ENCODE measurements around the gene GADD45G. TPM values are rescaled to one million over a fixed set of nuclear protein-coding genes. Genes with fewer than 3 reads are reported as not detected.

The GADD45G gene
- total and polyA plus RNA-seq, 7 donors, result 5.7 to 37.8 (median 19.7) TPM

DNA sequence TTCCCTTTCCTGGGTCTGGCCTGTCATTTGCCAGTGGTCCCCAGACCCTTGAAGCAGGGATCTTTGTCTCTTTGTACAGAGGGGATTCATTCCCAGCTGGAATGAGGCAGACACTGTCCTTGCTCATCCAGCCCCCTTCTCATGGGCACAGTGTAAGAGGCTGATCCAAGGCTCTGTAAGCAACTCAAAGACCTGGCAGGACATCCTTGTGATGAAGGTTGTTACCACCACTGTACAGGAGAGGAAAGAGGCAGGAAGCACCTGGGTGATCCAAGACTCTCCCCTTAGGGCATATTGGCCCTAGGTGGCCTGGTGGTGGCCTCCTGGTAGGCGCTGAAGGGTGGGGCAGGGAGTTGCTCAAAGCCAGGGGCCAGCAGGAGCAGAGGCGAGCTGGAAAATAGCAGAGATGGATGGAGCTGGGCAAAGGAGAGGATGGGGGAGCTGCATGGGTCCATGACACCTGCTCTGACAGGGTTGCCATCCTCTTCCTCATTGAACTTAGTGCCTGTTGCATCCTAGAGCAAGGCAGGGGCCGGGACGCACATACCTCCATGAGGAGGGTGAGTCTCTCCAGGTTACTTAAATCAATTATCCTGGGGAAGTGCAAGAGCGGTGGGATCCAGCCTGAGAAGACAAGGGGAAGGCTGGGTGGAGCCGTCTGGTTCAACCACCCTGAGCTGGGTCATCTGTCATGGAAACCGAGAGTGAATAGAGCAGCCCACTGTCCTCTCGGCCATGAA, 9.8 kb upstream of the GADD45G start:
- intact Hi-C loops (cut with DNase I), result no loop called here
- no peaks in the 10 kb centered on the region for H3K27me3 ChIP-seq
- TF ChIP-seq, protein P1, sequence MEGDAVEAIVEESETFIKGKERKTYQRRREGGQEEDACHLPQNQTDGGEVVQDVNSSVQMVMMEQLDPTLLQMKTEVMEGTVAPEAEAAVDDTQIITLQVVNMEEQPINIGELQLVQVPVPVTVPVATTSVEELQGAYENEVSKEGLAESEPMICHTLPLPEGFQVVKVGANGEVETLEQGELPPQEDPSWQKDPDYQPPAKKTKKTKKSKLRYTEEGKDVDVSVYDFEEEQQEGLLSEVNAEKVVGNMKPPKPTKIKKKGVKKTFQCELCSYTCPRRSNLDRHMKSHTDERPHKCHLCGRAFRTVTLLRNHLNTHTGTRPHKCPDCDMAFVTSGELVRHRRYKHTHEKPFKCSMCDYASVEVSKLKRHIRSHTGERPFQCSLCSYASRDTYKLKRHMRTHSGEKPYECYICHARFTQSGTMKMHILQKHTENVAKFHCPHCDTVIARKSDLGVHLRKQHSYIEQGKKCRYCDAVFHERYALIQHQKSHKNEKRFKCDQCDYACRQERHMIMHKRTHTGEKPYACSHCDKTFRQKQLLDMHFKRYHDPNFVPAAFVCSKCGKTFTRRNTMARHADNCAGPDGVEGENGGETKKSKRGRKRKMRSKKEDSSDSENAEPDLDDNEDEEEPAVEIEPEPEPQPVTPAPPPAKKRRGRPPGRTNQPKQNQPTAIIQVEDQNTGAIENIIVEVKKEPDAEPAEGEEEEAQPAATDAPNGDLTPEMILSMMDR (IDR thresholded peaks at IDR 0.05), result no peak
- no peak for TF ChIP-seq POLR2AphosphoS5 (IDR thresholded peaks at IDR 0.05)
- no peak for TF ChIP-seq POLR2A (IDR thresholded peaks at IDR 0.05)
- TF ChIP-seq EP300 (IDR thresholded peaks at IDR 0.05), result no peak
- no peak for DNase-seq
- H3K27ac ChIP-seq, result no peak overlapping the region
- H3K36me3 ChIP-seq, result no peaks in the 10 kb centered on the region
- H3K4me3 ChIP-seq, result no peak overlapping the region
- WGBS, 2 donors, result 90 to 93% methylated on average over 8 of the region's 8 CpGs
- no peaks in the 10 kb centered on the region for H3K4me1 ChIP-seq
- H3K9me3 ChIP-seq, result no peaks in the 10 kb centered on the region

DNA sequence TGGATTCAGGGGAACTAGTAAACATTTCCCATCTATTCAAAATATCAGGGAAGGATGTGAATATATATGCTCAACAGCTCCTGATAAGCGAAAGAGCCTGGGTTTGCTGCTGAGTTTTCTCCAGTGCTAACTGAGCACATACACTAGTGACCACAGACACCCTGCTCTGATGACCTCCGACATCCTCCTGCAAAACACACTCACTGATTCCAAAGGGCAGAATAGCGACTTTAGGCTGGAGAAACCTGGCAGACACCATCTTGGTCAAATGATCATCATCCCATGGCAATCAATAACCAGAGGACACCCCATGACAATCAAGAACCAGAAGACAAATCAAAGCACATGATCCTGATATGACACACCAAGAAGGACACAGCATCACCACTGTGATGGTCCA, 9.2 kb upstream of the GADD45G start:
- intact Hi-C loops (cut with DNase I), result no loop called here
- Histone ChIP-seq H3K27ac (no peak overlapping the region), H3K36me3 (no peaks in the 10 kb centered on the region), H3K4me3 (no peak overlapping the region), H3K4me1 (no peaks in the 10 kb centered on the region), H3K27me3 (no peaks in the 10 kb centered on the region), H3K9me3 (no peaks in the 10 kb centered on the region)
- DNase-seq, result no peak
- 86 to 91% methylated on average over 3 of the region's 3 CpGs for WGBS, 2 donors
- TF ChIP-seq POLR2AphosphoS5 (IDR thresholded peaks at IDR 0.05) (no peak), EP300 (IDR thresholded peaks at IDR 0.05) (no peak), POLR2A (IDR thresholded peaks at IDR 0.05) (no peak)
- TF ChIP-seq, protein P1 (IDR thresholded peaks at IDR 0.05), result no peak

DNA sequence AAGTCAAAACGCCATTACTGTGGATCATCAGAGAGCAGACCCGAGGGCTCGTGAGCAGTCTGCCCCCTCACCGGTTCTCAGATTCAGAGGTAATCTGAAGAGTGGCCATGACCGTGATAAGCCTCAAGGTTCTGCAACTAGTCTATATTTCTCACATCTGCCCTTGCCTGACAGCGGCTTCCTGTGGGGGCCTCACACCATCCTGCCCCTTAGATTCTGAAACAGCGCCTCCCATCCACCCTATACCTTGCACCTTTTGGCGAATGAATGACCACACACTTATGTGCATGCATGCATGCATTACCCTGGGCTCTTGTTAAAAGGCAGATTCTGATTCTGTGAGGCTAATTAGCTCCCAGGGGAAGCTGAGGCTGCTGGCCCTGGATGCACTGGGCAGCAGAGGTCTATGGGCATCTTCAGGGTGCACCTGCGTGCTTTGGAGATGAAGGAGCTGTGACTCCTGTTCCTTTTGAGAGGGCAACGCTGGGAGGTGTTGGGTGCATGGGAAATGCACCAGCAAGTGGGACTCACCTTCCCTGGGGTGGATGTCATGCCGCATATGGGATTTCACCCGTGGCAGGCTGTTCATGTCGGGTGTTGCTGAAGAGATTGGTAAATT, 7.8 kb upstream of the GADD45G start:
- no peaks in the 10 kb centered on the region for H3K27me3 ChIP-seq
- TF ChIP-seq POLR2A (IDR thresholded peaks at IDR 0.05) (no peak), POLR2AphosphoS5 (IDR thresholded peaks at IDR 0.05) (no peak), EP300 (IDR thresholded peaks at IDR 0.05) (no peak)
- TF ChIP-seq, protein P1 (IDR thresholded peaks at IDR 0.05), result no peak
- no peaks in the 10 kb centered on the region for H3K36me3 ChIP-seq
- no peak for DNase-seq
- no peaks in the 10 kb centered on the region for H3K9me3 ChIP-seq
- H3K4me1 ChIP-seq, result no peaks in the 10 kb centered on the region
- no peak overlapping the region for H3K27ac ChIP-seq
- intact Hi-C loops (cut with DNase I), result no loop called here
- H3K4me3 ChIP-seq, result no peak overlapping the region
- 82 to 91% methylated on average over 13 of the region's 13 CpGs for WGBS, 2 donors

DNA sequence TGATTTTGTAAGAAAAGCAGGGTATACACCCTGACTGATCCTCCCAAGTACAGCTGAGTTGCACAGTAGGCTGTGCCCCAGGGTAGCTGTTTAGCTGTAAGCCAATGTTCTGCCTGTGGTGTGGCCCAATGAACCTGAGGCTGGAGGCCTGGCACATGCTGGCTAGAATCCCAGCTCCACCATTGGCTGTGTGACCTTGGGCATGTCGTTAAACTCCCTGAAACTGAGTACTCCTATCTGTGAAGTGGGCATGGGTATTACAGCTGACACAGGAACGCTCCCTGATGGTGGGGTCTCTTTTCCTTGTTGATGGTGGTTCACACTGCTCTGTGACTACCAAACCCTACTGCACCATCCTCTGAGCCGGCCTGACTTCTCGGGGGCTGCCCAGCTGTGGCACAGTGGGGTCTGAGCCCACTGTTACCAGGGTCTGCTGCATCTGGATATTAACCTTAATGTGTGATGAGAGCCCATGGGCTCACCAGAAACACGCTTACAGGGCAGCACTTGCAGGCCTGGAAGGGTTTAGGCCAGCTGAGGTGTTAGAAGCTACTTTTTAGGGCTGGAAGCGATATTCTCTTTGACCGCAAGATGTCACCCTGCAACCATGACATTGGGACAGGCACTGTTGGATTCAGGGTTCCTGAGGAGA, 7.0 kb upstream of the GADD45G start:
- no peak overlapping the region for H3K4me3 ChIP-seq
- no peaks in the 10 kb centered on the region for H3K27me3 ChIP-seq
- no peaks in the 10 kb centered on the region for H3K9me3 ChIP-seq
- H3K36me3 ChIP-seq, result no peaks in the 10 kb centered on the region
- H3K4me1 ChIP-seq, result peaks cover 0 to 2% (median under 1%) of the 10 kb centered on the region in 4 donors
- no peak overlapping the region for H3K27ac ChIP-seq
- intact Hi-C loops (cut with DNase I), result loop anchor here (1.0 kb wide), 1 partner anchor 504 kb away; no protein-coding TSS in a partner anchor
- WGBS, 2 donors, result 39 to 61% methylated on average over 7 of the region's 7 CpGs
- no peak for DNase-seq
- no peak for TF ChIP-seq POLR2AphosphoS5 (IDR thresholded peaks at IDR 0.05)
- no peak for TF ChIP-seq EP300 (IDR thresholded peaks at IDR 0.05)
- TF ChIP-seq, protein P1 (IDR thresholded peaks at IDR 0.05), result peak; percentile 77 to 87 (median 84)
- no peak for TF ChIP-seq POLR2A (IDR thresholded peaks at IDR 0.05)

Data from sigmoid colon (tissue), 7 donors.